NCI-H187 treated with DMSO at 0.1 percent for 48 hours (cell line): ENCODE results near the gene CAVIN1.
A peak's percentile ranks its signal among the peaks of the same experiment; 100 is the strongest.
"Not testable (repeated sequence)": the region's sequence is repeated elsewhere in the genome, so short reads cannot be mapped to it uniquely, and the experiment has no call there.

Experiments used
- DNase-seq: peaks from one replicate; lab custom pipeline; 2025; lab: John Stamatoyannopoulos, UW

CAVIN1 gene

DNA sequence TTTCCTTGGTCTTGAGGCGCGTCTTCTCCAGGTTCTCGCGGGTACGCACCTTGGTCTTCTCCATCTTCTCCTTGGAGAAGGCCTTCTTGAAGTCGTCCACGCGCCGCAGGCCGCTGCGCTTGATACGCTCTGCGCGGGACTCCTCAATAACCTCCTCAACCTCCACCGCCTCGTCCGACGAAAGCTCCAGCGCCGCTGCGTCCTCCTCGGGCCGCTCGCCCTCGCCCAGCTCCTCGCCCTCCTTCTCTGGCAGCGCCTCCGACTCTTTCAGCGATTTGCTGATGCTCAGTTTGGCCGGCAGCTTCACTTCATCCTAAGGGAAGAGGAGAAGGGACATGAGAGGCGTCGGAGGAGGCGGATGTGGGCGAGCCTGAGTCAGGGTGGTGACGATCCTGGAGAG lies 18.0 kb downstream of the CAVIN1 start:
- DNase-seq = no peak

DNA sequence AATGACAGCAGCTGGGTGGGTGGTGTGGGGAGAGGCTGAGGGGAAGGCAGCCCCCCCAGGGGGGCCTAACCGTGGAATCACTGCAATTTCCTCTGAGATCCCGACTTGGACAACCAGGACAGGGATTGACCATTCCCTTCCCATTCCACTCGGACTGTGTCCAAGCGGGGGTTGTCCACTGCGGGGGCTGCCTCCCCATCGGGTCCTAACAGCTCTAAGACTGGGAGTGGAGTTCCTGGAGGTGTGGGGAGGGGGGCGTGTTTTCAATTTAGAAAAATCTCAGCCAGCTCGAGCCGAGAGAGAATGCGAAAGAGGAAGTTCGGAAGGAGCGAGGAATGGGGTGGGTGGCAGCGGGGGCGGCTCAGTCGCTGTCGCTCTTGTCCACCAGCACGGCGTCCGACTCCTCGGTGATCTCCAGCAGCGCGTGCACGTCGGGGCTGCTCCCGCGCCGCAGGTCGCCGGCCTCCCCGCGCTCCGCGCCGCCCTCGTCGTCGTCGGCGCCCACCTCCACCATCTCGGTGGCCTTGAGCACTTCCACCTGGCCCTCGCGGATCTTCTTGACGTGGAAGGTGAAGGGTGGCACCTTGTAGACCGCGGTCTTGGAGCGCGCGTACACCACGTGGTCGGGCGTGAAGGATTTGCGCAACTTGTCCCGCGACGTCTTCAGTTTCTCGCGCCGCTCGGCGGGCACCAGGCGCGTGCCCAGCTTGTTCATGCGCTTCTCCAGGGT lies 18.6 kb downstream of the CAVIN1 start:
- no peak for DNase-seq

GRCh38 chr17:42403150-42403549 lies 19.9 kb downstream of the CAVIN1 start:
- DNase-seq = no peak

GRCh38 chr17:42402117-42402516 lies 20.9 kb downstream of the CAVIN1 start:
- no peak for DNase-seq

GRCh38 chr17:42400844-42401375 lies 22.1 kb downstream of the CAVIN1 start:
- not testable (repeated sequence) for DNase-seq

- DNase-seq = no peak
Observed at GRCh38 chr17:42399948-42400843, 22.9 kb downstream of the CAVIN1 start.

- no peak for DNase-seq
Observed at GRCh38 chr17:42399121-42399520, 23.9 kb downstream of the CAVIN1 start.

DNA sequence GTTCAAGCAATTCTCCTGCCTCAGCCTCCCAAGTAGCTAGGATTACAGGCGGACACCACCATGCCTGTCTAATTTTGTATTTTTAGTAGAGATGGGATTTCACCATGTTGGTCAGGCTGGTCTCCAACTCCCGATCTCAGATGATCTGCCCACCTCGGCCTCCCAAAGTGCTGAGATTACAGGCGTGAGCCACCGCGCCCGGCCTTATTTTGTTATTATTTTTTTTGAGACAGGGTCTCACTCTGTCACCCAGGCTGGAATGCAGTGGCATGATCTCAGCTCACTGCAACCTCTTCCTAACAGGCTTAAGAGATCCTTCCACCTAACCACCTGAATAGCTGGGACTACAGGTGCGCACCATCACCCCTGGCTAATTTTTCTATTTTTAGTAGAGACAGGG lies 27.5 kb downstream of the CAVIN1 start:
- DNase-seq = not testable (repeated sequence)

GRCh38 chr17:42394838-42395237 lies 28.2 kb downstream of the CAVIN1 start:
- no peak for DNase-seq

DNA sequence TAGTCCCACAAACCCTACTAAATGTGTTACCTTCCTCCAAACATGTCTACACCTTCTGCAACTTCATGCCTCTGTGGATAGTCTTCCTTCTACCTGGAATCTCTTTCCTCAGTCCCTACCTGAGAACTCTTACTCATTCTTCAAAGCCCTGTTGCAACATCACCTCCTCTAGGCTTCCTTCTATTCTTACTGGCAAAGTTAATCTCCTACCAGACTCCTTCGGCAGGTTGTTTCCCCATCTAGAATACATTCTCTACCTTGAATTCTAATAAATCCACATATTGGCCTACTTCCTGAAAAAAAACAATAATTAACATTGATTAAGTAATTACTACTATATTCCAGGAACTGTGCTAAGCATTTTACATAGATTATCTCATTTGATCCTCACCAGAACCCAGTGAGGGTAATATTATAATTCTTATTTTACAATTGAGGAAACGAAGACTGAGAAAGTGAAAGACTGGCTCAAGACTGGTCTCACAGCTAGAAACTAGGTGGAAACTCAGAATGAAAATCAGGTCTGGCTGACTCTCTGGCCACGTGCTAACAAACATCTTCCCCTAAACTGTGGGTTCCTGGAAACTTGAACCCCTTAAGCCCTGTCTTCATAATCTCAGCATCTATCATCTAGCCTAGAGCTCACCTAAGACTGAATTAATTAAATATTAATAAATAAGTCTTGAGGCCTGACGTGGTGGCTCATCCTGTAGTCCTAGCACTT lies 30.2 kb downstream of the CAVIN1 start:
- no peak for DNase-seq

- DNase-seq = not testable (repeated sequence)
Observed at GRCh38 chr17:42391439-42391838, 31.6 kb downstream of the CAVIN1 start.

DNA sequence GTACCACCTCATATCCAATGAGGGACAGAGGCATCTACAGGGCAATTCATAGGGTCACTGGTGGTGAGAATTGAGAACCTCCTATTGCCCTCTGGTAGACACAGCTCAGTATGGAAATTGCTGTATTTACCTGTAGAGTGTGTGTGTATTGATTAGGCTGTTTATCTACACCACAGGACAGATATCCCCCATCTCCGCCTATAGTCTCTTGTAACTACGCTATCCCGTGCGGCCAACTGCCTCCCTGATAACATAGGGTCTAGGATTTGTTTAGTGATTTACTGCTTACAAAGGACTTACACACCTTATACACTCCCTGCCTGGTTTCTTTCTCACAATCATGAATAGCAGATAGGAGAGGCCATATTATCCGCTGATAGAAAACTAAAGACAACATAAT lies 33.2 kb downstream of the CAVIN1 start:
- no peak for DNase-seq

DNA sequence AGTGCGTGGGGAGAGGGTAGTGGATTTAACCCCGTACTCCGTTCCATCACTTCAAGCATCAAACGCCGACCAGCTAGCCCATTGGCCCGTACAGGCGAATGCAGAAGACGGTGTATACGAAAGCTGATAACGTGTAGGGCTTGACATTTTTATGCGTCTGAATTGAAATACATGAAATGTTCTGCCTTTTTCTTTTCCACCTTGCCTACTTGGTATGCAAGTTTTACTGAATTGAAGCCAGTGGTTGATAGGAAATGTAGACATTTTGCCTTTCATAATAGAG lies 34.0 kb downstream of the CAVIN1 start:
- no peak for DNase-seq

DNA sequence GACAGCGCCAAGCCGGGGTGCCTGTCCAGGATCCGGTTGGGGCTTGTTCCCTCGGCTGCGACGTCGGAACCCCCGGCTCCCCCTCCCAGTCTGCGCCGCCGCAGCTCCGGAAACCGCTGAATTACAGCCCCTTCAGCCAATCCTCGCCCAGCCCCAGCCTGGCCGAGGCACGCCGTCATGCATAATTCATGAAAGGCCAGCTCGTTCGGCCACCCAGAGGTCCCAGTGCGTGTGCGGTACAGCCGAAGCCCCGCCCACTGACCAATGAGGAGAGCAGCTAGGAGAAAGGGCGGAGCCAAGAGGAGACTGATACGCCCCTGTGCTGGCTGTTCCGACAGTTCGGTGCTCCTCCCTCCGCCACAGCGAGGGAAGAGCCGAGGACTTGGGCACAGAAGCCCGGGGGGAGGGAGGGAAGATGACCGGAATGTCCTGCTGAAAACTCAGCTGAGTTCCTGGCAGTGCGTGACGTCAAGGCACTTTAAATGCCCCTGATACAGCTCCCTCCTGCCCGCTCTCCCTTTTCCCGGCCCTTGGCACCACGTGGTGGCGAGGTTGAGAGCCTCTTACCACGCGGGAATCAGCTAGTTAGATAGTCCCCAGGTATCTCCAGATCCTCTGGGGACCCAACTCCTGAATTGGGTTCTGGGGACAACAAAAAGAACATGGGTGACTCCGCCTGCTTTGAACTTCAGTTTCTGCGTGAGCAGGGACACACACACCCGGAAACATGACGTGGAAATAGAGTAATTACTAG lies 34.5 kb downstream of the CAVIN1 start, which contains the start of gene STAT3:
Gene STAT3 (minus strand): TSS at position 62 of the 754 bp plus-strand sequence. CDS start 39,926 bp downstream, outside the sequence.
- DNase-seq = peak; percentile 97

DNA sequence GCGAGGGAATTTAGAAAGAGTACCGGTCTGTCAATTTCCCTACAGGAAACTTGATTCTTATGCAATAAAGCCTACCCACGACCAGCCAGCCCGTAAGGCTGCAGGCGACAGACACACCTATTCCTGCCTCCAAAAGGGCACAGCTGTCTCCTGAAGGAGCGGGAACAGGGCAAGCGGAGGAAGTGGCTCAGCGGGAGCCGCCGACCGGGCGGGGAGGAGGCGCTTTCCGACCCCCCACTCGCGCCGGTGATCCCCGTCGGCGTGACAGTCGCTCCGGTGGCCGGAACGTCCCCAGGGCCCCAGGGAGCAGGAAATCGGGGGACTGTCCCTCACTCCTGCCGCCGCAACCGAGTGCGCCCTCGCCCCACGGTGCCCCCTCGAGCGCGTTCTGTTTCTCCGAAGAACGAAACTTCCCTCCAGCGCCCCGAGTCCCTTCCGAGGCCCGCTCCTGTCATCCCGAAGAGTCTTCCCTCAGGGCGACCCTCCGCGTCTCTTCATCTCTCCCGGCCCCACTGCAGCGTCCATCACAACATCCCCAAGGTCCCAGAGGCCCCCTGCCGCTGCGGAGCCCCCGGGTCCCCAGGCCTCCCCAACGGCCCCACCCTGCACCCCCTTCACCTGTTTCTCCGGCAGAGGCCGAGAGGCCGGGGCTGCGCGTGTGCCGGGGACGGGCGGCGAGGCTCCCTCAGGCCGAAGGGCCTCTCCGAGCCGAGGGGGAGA lies 35.2 kb downstream of the CAVIN1 start:
- DNase-seq = no peak

GRCh38 chr17:42386777-42387657 lies 36.0 kb downstream of the CAVIN1 start:
- no peak for DNase-seq

DNA sequence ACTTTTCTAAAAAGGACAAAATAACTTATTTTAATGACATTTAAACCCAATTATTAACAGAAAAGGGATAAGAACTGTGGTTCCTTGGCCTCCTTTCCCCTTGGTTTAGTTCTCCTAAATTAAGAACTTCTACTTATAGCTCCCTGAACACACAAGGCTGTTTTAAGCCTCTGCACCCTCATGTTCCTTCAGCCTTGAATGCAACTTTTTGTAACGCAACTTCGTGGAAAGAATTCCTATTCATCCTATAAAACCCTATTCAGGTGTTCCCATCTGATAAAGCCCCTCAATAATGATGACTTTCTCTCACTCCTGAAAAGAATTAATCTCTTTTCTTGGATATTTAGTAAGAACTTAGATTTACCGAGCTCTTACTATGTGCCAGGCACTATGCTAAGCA lies 41.2 kb downstream of the CAVIN1 start:
- DNase-seq = no peak

DNA sequence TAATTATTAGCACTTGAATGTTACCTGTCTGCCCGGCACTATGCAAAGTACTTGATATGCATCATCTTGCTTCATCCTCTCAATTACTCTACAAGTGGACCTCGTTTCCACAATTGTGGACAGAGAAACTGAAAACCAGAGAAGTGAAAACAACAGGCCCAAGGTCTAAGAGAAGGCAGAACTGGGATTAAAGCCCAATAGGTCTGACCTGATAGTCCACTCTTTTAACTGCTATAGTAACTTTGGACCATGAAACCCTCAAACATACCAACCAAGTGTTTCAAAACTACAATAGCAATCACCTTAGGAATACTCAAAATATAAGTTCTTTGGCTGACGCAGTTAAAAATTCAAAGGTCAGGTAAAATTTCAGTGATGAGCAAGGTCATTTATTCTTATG lies 42.1 kb downstream of the CAVIN1 start:
- no peak for DNase-seq

DNA sequence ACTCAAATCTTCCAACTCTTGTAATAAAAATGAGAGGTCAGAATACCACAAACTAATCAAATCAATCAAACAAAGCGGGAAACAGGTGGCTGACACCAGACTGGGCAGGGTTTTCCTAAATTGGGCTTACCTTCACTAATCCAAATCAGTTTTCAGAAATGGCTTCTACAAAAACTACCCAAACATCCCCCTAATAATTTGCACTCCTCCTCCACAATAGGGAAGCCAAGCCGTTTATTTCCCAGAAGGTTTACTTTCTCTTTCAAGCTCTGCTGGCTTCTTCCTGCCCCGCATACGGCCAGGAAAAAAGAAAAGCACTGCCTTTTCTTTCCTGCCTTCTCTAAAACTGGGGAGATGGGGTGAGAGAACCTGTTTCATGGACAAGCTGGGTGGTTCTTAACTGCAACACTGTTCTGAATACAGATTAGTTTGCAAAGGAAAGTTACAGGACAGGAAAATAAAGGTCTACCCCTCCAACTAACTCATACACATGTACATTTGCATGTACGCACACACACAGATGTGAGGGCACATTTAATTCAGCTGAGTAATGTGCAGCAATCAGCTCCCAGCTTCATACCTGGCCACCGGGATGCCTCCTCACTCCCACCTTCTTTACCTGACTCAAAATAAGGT lies 44.0 kb downstream of the CAVIN1 start:
- no peak for DNase-seq
